Left ventricle myocardium inferior (tissue), 1 donor: ENCODE measurements around the gene CCNJL. TPM values are rescaled to one million over a fixed set of nuclear protein-coding genes. Genes with fewer than 3 reads are reported as not detected.

Source experiments
- DNase-seq: peaks from one replicate; pipeline ENCODE4 v3.0.0-alpha.2; 2020
- H3K27ac ChIP-seq: fragments of 200-600 bp; replicated peaks from 2 replicates; pipeline ENCODE4 v1.8.0; 2021
- H3K27me3 ChIP-seq: fragments of 200-600 bp; 2 replicates; pipeline ENCODE4 v1.8.0; 2021; ENCODE audit warnings: low read depth
- H3K36me3 ChIP-seq: fragments of 200-600 bp; 2 replicates; pipeline ENCODE4 v1.8.0; 2021
- H3K4me1 ChIP-seq: fragments of 200-600 bp; 2 replicates; pipeline ENCODE4 v1.8.0; 2021
- H3K4me3 ChIP-seq: fragments of 200-600 bp; 2 replicates; pipeline ENCODE4 v1.8.0; 2021; ENCODE audit warnings: mild to moderate bottlenecking, moderate library complexity
- H3K9me3 ChIP-seq: fragments of 200-600 bp; replicated peaks from 2 replicates; pipeline ENCODE4 v1.8.0; 2021
- CTCF ChIP-seq: fragments of 200-600 bp; IDR thresholded peaks from 2 replicates; pipeline ENCODE4 v1.8.0; 2021; ENCODE audit warnings: antibody characterized with exemption, mild to moderate bottlenecking, borderline replicate concordance
- intact Hi-C: fragments of 100-400 bp; cut with micrococcal nuclease; formaldehyde crosslinking; loops from one replicate; pipeline ENCODE4 v1.11.0; 2022
- total RNA-seq: library from RNA; stranded (reverse); fragmentation: NEBNext Ultra II Directional; extraction: Animal tissue kit (Norgen Biotek cat#: 25700); gene quantifications from one replicate; pipeline ENCODE4 v1.2.1, GENCODE V29; 2021
- donor health status: DM: no; HTN: yes; CAD: no; lungs with severe emphysema.

The CCNJL gene
- total RNA-seq, 1 donor from 2014 or later, result 6.5 TPM

GRCh38 chr5:160231783-160232342, 80.5 kb downstream of the CCNJL start:
- intact Hi-C loops, result no loop called here

GRCh38 chr5:160230686-160231527, 81.5 kb downstream of the CCNJL start:
- TF ChIP-seq CTCF, result no peak
- H3K4me3 ChIP-seq, result no peak overlapping the region
- no peak for DNase-seq
- H3K27ac ChIP-seq, result no peak overlapping the region
- H3K9me3 ChIP-seq, result no peaks in the 10 kb centered on the region
- H3K36me3 ChIP-seq, result no peaks in the 10 kb centered on the region
- peaks cover 5% of the 10 kb centered on the region for H3K4me1 ChIP-seq
- no peaks in the 10 kb centered on the region for H3K27me3 ChIP-seq
- intact Hi-C loops, result no loop called here

More at GRCh38 chr5:160231783-160232342, 80.5 kb downstream of the CCNJL start:
- Histone ChIP-seq H3K9me3 (no peaks in the 10 kb centered on the region), H3K27ac (no peak overlapping the region), H3K4me1 (peaks cover 5% of the 10 kb centered on the region), H3K36me3 (no peaks in the 10 kb centered on the region), H3K4me3 (no peak overlapping the region), H3K27me3 (no peaks in the 10 kb centered on the region)
- TF ChIP-seq CTCF, result no peak
- DNase-seq, result no peak

GRCh38 chr5:160229190-160229742, 83.1 kb downstream of the CCNJL start, which contains the start of gene FABP6:
Gene FABP6 (plus strand): TSS chr5:160229506. CDS start chr5:160229558, 52 bp downstream.
- H3K27me3 ChIP-seq, result no peaks in the 10 kb centered on the region
- intact Hi-C loops, result no loop called here
- no peaks in the 10 kb centered on the region for H3K36me3 ChIP-seq
- no peak for TF ChIP-seq CTCF
- no peak within 1 kb of the TSS for H3K4me3 ChIP-seq
- no peak for DNase-seq
- peaks cover 5% of the 10 kb centered on the region for H3K4me1 ChIP-seq
- no peak within 1 kb of the TSS for H3K27ac ChIP-seq
- no peaks in the 10 kb centered on the region for H3K9me3 ChIP-seq

- H3K4me1 ChIP-seq, result no peaks in the 10 kb centered on the region
- H3K9me3 ChIP-seq, result no peaks in the 10 kb centered on the region
- no peak for TF ChIP-seq CTCF
- H3K27me3 ChIP-seq, result no peaks in the 10 kb centered on the region
- no peak overlapping the region for H3K4me3 ChIP-seq
- H3K36me3 ChIP-seq, result no peaks in the 10 kb centered on the region
- no peak for DNase-seq
- intact Hi-C loops, result no loop called here
- H3K27ac ChIP-seq, result no peak overlapping the region
Measured at GRCh38 chr5:160227012-160227411, 85.4 kb downstream of the CCNJL start.

GRCh38 chr5:160221082-160221481, 91.3 kb downstream of the CCNJL start:
- H3K9me3 ChIP-seq, result no peaks in the 10 kb centered on the region
- no peaks in the 10 kb centered on the region for H3K4me1 ChIP-seq
- no peak overlapping the region for H3K4me3 ChIP-seq
- no peak for DNase-seq
- H3K27ac ChIP-seq, result no peak overlapping the region
- no peak for TF ChIP-seq CTCF
- intact Hi-C loops, result no loop called here
- no peaks in the 10 kb centered on the region for H3K27me3 ChIP-seq
- H3K36me3 ChIP-seq, result no peaks in the 10 kb centered on the region
